Fibroblast of lung (primary cell): ENCODE data around the gene ALDH4A1. TPM values are rescaled to one million over a fixed set of nuclear protein-coding genes. Genes with fewer than 3 reads are reported as not detected.

Source experiments
- DNase-seq, 2 donors: peaks; one replicate each; pipeline versions ENCODE4 v3.0.0 to v3.0.0-alpha.2; 2010; ENCODE audit warnings: low read depth in 2 of 2
- H2AFZ ChIP-seq: 2 replicates; pipeline ENCODE4 v1.5.1; 2012; ENCODE audit warnings: low read length, control low read depth, inconsistent platforms
- H3K27ac ChIP-seq: 2 replicates; pipeline ENCODE4 v1.5.1; 2011; ENCODE audit warnings: low read length, control low read depth; ENCODE audit not compliant: insufficient read depth
- H3K27me3 ChIP-seq: 2 replicates; pipeline ENCODE4 v1.5.1; 2011; ENCODE audit warnings: mild to moderate bottlenecking, low read length; ENCODE audit not compliant: control insufficient read depth, insufficient read depth
- H3K36me3 ChIP-seq: 2 replicates; pipeline ENCODE4 v1.5.1; 2011; ENCODE audit warnings: low read length; ENCODE audit not compliant: control insufficient read depth, insufficient read depth
- H3K4me1 ChIP-seq: 2 replicates; pipeline ENCODE4 v1.5.1; 2011; ENCODE audit warnings: low read length; ENCODE audit not compliant: control insufficient read depth, insufficient read depth; ENCODE audit errors: extremely low read depth
- H3K4me2 ChIP-seq: 2 replicates; pipeline ENCODE4 v1.5.1; 2011; ENCODE audit warnings: low read length, control low read depth; ENCODE audit not compliant: insufficient read depth; ENCODE audit errors: extremely low read depth
- H3K4me3 ChIP-seq, 4 experiments: fragments of 200-600 bp in 1 of 4; sonication (generic) in 1 of 4; replicated peaks in 1 of 4; 2 replicates each; pipeline ENCODE4 v1.5.1; 2011 to 2016; ENCODE audit warnings: low read length in 4 of 4, low read depth in 3 of 4, mild to moderate bottlenecking in 3 of 4, control low read depth in 2 of 4, inconsistent platforms in 1 of 4, mixed read lengths in 1 of 4; ENCODE audit not compliant: insufficient read depth in 1 of 4; ENCODE audit errors: control extremely low read depth in 1 of 4
- H3K79me2 ChIP-seq: 2 replicates; pipeline ENCODE4 v1.5.1; 2012; ENCODE audit warnings: mild to moderate bottlenecking, low read length, inconsistent platforms; ENCODE audit not compliant: control insufficient read depth, insufficient read depth
- H3K9ac ChIP-seq: 2 replicates; pipeline ENCODE4 v1.5.1; 2011; ENCODE audit warnings: mild to moderate bottlenecking, low read length, control low read depth; ENCODE audit not compliant: insufficient read depth
- H3K9me3 ChIP-seq: 2 replicates; pipeline ENCODE4 v1.5.1; 2012; ENCODE audit warnings: low read depth, low read length; ENCODE audit not compliant: control insufficient read depth, insufficient read depth
- H4K20me1 ChIP-seq: 2 replicates; pipeline ENCODE4 v1.5.1; 2011; ENCODE audit warnings: low read length; ENCODE audit not compliant: control insufficient read depth, insufficient read depth; ENCODE audit errors: extremely low read depth
- EZH2 ChIP-seq: IDR thresholded peaks from 2 replicates; pipeline ENCODE4 v1.5.1; 2012; ENCODE audit warnings: low read length, control low read depth, mild to moderate bottlenecking; ENCODE audit errors: missing control alignments
- polyA plus RNA-seq, 2 donors: library from polyadenylated mRNA; depleted of rRNA in 1 of 2; stranded (reverse) in 1 of 2; unstranded in 1 of 2; fragments of >200 nt; gene quantifications; 2 replicates each; pipeline ENCODE4 v1.2.1, GENCODE V29; 2011 to 2012; ENCODE audit warnings: missing spikeins in 1 of 2
- total RNA-seq: library from RNA; depleted of rRNA; stranded (reverse); fragments of >200 nt; gene quantifications from 2 replicates; pipeline ENCODE4 v1.2.1, GENCODE V29; 2014
- TF ChIP-seq, protein P1 (sequence below), 2 donors: IDR thresholded peaks in 1 of 2; conservative IDR thresholded peaks in 1 of 2; 1 replicate in 1 of 2; 2 replicates in 1 of 2; pipeline ENCODE4 v1.5.1; 2011 to 2012; ENCODE audit warnings: low read length in 2 of 2, control low read depth in 1 of 2, inconsistent platforms in 1 of 2, low read depth in 1 of 2, mild to moderate bottlenecking in 1 of 2

The ALDH4A1 gene
- total and polyA plus RNA-seq, 2 donors (not counting 1 experiment from before 2014, with no cell fraction given), result 6.9 to 11.9 TPM

DNA sequence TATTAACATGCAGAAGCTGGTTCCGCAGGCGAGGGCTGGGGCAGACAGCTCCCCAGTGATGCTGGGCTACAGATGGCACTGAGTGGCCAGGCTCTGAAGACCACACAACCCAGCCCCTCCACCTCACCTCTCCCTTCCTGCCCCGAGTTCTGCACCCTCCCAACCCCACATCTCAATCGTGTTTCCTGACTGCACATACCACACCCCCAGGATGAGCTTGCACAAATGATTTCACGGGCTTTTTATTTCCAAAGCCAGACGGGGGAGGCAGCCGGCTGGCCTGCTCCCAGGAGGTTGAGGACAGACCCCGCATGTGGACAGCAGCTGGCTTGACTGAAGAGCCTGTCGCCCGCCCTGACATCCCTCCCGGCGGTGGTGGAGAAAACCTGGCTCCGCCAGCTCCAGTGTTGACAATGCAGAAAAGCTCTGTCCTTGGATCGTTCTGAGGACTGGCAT is 21.4 kb upstream of the ALDH4A1 start:
- Histone ChIP-seq H3K9me3 (no peaks in the 10 kb centered on the region), H3K27ac (peak overlapping the region; percentile 65), H2AFZ (no peak overlapping the region), H3K4me2 (no peak overlapping the region), H3K4me1 (peaks cover 48% of the 10 kb centered on the region), H3K4me3 (no peak overlapping the region), H3K36me3 (peaks cover 2% of the 10 kb centered on the region), H4K20me1 (no peaks in the 10 kb centered on the region), H3K27me3 (no peaks in the 10 kb centered on the region), H3K79me2 (peaks cover 33% of the 10 kb centered on the region), H3K9ac (no peak overlapping the region)
- TF ChIP-seq, protein P1, sequence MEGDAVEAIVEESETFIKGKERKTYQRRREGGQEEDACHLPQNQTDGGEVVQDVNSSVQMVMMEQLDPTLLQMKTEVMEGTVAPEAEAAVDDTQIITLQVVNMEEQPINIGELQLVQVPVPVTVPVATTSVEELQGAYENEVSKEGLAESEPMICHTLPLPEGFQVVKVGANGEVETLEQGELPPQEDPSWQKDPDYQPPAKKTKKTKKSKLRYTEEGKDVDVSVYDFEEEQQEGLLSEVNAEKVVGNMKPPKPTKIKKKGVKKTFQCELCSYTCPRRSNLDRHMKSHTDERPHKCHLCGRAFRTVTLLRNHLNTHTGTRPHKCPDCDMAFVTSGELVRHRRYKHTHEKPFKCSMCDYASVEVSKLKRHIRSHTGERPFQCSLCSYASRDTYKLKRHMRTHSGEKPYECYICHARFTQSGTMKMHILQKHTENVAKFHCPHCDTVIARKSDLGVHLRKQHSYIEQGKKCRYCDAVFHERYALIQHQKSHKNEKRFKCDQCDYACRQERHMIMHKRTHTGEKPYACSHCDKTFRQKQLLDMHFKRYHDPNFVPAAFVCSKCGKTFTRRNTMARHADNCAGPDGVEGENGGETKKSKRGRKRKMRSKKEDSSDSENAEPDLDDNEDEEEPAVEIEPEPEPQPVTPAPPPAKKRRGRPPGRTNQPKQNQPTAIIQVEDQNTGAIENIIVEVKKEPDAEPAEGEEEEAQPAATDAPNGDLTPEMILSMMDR (conservative IDR thresholded peaks at IDR 0.05 in 1 of 2, IDR thresholded peaks at IDR 0.05 in 1 of 2; ENCODE audit: low read depth in 1 of 2, low read length in 2 of 2), result no peak
- no peak for TF ChIP-seq EZH2
- no peak for DNase-seq

DNA sequence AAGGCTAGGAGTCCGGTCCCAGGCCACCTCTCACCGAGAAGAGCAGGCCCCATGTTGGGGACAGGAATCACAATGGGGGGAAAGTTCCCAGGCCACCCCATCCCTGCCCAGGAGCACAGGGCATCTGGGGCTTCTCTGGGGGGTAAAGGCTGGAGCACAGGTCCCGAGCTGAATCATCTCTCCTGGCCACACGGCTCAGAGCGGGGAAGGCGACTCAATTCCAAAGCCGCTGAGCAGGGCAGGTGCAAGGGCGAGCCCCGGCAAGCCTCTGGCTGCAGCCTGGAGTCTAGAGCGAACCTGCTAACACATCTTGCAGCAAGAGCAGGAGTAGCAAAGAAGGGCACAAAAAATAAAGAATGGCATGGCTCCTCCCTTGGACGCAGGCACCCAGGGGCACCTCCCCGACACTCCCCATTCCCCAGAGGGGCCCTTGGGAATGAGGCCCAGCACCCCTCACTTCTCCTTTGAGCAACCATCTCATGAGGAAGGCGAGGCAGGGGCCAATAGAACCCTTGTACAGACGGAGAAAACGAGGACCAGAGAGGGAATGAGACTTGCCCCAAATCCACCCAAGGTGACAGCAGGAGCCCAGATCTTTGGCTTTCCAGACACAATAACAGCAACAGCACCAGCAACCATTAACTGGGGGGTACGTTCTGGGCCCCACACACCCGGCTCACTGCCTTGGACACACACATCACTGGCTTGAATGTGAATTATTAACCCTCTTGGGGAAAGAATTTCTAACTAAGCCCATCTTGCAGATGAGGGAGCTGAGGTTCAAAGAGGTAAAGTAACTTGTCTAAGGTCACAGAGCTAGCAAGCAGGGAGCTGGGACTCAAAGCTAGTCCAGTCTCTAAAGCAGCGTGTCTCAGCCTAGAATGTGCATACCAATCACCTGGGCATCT is 20.7 kb upstream of the ALDH4A1 start:
- H3K4me3 ChIP-seq, result no peak overlapping the region
- H3K9me3 ChIP-seq, result no peaks in the 10 kb centered on the region
- H4K20me1 ChIP-seq, result no peaks in the 10 kb centered on the region
- H2AFZ ChIP-seq, result no peak overlapping the region
- no peak overlapping the region for H3K9ac ChIP-seq
- H3K4me1 ChIP-seq, result peaks cover 42% of the 10 kb centered on the region
- peaks cover 2% of the 10 kb centered on the region for H3K36me3 ChIP-seq
- H3K4me2 ChIP-seq, result peak overlapping the region; percentile 42
- TF ChIP-seq, protein P1 (conservative IDR thresholded peaks at IDR 0.05 in 1 of 2, IDR thresholded peaks at IDR 0.05 in 1 of 2; ENCODE audit: low read depth in 1 of 2, low read length in 2 of 2), result no peak
- TF ChIP-seq EZH2, result no peak
- H3K27ac ChIP-seq, result peak overlapping the region; percentile 65
- DNase-seq, result no peak
- peaks cover 27% of the 10 kb centered on the region for H3K79me2 ChIP-seq
- no peaks in the 10 kb centered on the region for H3K27me3 ChIP-seq

DNA sequence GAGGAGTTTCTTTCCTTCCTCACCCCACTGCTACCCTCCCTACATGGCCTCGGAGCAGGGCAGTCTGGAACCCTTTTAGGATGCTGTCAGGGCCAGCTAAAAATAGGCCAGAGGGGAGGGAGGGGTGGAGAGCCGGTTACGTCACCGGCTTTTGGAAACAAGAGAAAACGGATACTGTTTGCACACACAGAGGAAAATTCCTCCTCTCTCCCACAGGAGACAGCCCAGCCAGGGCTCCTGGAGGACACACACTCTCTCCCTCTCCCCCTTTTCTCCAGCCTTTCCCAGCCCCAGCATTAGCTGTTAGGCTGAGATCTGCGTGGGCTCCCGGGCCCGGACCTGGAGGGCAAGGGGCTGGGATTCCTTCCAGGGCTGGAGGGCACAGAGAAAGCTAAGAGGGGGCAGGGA is 20.0 kb upstream of the ALDH4A1 start:
- Histone ChIP-seq H3K9ac (no peak overlapping the region), H3K27ac (peak overlapping the region; percentile 65), H3K4me1 (peaks cover 36% of the 10 kb centered on the region), H4K20me1 (no peaks in the 10 kb centered on the region), H3K36me3 (peaks cover 2% of the 10 kb centered on the region), H3K9me3 (no peaks in the 10 kb centered on the region), H3K4me3 (peak overlapping the region in 1 of 4 experiments; percentile 16), H2AFZ (no peak overlapping the region), H3K4me2 (peak overlapping the region; percentile 42), H3K79me2 (peaks cover 23% of the 10 kb centered on the region), H3K27me3 (no peaks in the 10 kb centered on the region)
- TF ChIP-seq EZH2, result no peak
- TF ChIP-seq, protein P1 (conservative IDR thresholded peaks at IDR 0.05 in 1 of 2, IDR thresholded peaks at IDR 0.05 in 1 of 2; ENCODE audit: low read depth in 1 of 2, low read length in 2 of 2), result peak in 1 of 2 donors; percentile 33
- peak; percentile 91 for DNase-seq
